Measurements from ENCODE around the gene MYRFL.
A peak's percentile ranks its signal among the peaks of the same experiment; 100 is the strongest.

MYRFL gene

GRCh38 chr12:69961246-69961645 lies 136.2 kb downstream of the MYRFL start:
- H3K4me3 ChIP-seq (replicated peaks in 1 of 2; ENCODE audit: low read depth in 2 of 2, low read length in 2 of 2), result no peak overlapping the region
- no peak for DNase-seq (ENCODE audit: low read depth in 2 of 2)
- no peak for TF ChIP-seq CTCF (IDR thresholded peaks at IDR 0.05; ENCODE audit: low read depth, low read length)

DNA sequence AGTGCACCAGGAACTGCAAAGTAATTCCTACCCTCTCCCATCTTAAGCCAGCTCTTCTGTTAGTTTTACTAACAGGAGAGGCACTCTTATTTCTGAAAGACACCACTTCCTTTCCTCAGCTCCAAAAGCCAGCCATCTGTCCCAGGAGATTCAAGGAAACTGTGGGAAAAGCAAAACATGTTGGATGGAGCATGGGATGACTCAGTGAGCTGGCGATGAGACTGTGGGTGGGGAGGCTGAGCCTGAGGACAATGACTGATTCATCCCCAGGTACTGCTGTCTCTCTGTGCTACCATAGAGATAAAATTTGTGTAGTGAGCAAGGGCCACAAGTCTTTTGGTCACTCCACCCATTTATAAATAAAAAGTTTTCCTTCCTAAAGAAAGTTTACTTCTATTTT lies 141.4 kb downstream of the MYRFL start:
- no peak for TF ChIP-seq CTCF (IDR thresholded peaks at IDR 0.05; ENCODE audit: low read depth, low read length)
- peak; percentile 57 to 85 for DNase-seq (ENCODE audit: low read depth in 2 of 2)
- H3K4me3 ChIP-seq (replicated peaks in 1 of 2; ENCODE audit: low read depth in 2 of 2, low read length in 2 of 2), result no peak overlapping the region

DNA sequence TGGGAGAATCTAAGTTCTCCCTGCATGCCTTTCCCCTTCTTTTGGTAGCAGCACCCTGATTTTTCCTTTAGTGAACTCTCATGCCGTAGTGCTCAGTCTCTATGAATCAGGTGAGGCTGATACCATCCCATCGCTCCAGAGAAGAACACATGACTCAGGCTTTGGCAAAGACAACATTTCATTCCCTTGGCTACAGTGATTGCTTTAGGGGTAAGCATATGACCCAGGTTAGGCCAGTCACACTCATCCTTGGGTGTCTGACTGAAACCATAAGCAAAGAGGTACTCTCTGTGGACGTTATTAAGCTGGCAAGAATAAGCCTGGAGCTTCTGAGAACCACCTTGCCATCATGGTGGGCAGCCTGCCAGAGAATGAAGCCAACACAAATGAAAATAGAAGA lies 141.8 kb downstream of the MYRFL start:
- TF ChIP-seq CTCF (IDR thresholded peaks at IDR 0.05; ENCODE audit: low read depth, low read length), result no peak
- H3K4me3 ChIP-seq (replicated peaks in 1 of 2; ENCODE audit: low read depth in 2 of 2, low read length in 2 of 2), result no peak overlapping the region
- DNase-seq (ENCODE audit: low read depth in 2 of 2), result peak; percentile 33 to 67

DNA sequence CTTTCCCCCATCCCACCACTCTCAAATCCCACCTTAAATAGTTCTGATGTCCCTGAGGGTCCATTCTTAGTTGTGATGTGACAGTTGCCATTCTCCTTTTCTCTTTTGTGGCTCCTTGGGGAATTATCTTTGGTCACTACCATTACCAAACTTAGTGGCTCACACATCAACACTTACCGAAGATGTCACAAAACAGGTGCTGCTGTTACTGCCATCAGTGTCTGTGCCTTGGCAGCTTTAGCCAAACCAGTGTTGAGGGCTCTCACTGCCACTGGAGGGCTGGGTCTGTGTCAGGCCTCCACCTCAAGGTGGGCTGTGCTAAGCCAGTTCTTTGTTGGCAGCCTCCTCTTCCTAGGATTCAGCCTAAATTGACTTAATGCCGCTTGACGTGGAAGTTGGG lies 144.0 kb downstream of the MYRFL start:
- no peak for TF ChIP-seq CTCF (IDR thresholded peaks at IDR 0.05; ENCODE audit: low read depth, low read length)
- no peak for DNase-seq (ENCODE audit: low read depth in 2 of 2)

GRCh38 chr12:69972136-69972535 lies 147.1 kb downstream of the MYRFL start:
- TF ChIP-seq CTCF (IDR thresholded peaks at IDR 0.05; ENCODE audit: low read depth, low read length), result no peak
- no peak for DNase-seq (ENCODE audit: low read depth in 2 of 2)

More for the DNA sequence above, 144.0 kb downstream of the MYRFL start:
- no peak overlapping the region for H3K4me3 ChIP-seq (replicated peaks in 1 of 2; ENCODE audit: low read depth in 2 of 2, low read length in 2 of 2)

DNA sequence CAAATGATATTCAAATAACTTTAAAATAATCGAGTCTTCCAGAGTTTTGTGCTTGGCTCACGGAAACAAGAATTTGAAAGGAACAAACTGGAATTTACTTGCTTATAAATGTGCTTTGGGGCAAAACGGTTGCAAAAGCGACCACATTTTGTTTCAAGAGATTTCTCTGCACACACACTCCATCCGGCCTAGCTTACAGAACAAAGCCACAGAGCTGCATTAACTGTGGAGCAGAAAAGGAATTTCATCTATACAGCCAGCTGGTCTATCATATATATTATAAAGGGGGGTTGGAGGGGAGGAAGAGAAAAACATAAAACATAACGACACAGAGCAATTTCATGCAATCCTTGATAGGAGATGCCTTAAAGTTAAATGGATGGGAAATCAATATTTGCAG lies 153.0 kb downstream of the MYRFL start:
- DNase-seq (ENCODE audit: low read depth in 2 of 2), result no peak
- H3K4me3 ChIP-seq (replicated peaks in 1 of 2; ENCODE audit: low read depth in 2 of 2, low read length in 2 of 2), result no peak overlapping the region
- no peak for TF ChIP-seq CTCF (IDR thresholded peaks at IDR 0.05; ENCODE audit: low read depth, low read length)

More at GRCh38 chr12:69972136-69972535, 147.1 kb downstream of the MYRFL start:
- H3K4me3 ChIP-seq (replicated peaks in 1 of 2; ENCODE audit: low read depth in 2 of 2, low read length in 2 of 2), result no peak overlapping the region

GRCh38 chr12:69981881-69982475 lies 157.0 kb downstream of the MYRFL start:
- no peak overlapping the region for H3K4me3 ChIP-seq (replicated peaks in 1 of 2; ENCODE audit: low read depth in 2 of 2, low read length in 2 of 2)
- DNase-seq (ENCODE audit: low read depth in 2 of 2), result peak in 1 of 2 donors; percentile 63
- no peak for TF ChIP-seq CTCF (IDR thresholded peaks at IDR 0.05; ENCODE audit: low read depth, low read length)
